Measurements from ENCODE around the gene ZNF148. TPM values are rescaled to one million over a fixed set of nuclear protein-coding genes. Genes with fewer than 3 reads are reported as not detected.
A peak's percentile ranks its signal among the peaks of the same experiment; 100 is the strongest.

Gene ZNF148
- total RNA-seq, 1 experiment from 2014 or later, result 19.7 TPM

DNA sequence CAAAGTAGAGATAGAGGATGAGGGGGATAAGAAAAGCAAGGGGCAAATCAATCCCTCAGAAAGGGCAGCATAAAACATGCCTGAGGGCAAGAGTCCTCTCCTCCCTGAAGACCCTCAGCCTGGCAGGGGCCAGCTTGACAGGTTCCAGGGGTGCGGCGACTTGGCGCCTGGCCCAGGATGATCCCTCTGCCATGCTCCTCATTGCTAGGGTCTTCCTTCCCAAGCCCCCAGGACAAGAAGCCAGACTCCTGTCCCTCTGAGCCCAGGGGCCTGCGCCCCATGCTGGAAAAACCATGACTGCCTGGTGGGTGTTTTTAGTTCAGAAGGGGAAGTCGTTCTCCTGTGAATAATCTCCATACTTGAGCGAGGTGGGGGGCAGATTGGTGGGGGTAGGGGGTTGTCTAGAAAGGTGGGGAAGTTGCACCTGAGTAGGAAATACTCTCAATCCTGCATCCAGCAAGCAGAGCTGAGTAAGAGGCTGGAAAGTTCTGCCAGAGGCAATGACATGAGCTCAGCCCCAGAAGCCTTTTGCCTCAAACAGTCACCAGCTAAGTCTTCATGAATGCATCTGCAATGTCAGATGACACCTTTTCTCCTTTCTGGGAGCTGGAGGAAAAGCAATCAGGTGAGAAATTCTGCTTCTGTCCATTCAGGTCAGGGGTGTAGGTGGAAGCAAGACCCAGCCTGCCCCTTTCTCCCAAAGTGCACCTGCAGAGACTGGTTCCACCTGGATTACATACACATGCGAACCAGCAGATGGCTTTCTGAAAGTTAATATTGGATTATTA is 180.9 kb downstream of the ZNF148 start (continued):
- TF ChIP-seq, protein P1, sequence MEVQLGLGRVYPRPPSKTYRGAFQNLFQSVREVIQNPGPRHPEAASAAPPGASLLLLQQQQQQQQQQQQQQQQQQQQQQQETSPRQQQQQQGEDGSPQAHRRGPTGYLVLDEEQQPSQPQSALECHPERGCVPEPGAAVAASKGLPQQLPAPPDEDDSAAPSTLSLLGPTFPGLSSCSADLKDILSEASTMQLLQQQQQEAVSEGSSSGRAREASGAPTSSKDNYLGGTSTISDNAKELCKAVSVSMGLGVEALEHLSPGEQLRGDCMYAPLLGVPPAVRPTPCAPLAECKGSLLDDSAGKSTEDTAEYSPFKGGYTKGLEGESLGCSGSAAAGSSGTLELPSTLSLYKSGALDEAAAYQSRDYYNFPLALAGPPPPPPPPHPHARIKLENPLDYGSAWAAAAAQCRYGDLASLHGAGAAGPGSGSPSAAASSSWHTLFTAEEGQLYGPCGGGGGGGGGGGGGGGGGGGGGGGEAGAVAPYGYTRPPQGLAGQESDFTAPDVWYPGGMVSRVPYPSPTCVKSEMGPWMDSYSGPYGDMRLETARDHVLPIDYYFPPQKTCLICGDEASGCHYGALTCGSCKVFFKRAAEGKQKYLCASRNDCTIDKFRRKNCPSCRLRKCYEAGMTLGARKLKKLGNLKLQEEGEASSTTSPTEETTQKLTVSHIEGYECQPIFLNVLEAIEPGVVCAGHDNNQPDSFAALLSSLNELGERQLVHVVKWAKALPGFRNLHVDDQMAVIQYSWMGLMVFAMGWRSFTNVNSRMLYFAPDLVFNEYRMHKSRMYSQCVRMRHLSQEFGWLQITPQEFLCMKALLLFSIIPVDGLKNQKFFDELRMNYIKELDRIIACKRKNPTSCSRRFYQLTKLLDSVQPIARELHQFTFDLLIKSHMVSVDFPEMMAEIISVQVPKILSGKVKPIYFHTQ (CRISPR knock-in tag; IDR thresholded peaks at IDR 0.05), result no peak
- TF ChIP-seq, protein P2, sequence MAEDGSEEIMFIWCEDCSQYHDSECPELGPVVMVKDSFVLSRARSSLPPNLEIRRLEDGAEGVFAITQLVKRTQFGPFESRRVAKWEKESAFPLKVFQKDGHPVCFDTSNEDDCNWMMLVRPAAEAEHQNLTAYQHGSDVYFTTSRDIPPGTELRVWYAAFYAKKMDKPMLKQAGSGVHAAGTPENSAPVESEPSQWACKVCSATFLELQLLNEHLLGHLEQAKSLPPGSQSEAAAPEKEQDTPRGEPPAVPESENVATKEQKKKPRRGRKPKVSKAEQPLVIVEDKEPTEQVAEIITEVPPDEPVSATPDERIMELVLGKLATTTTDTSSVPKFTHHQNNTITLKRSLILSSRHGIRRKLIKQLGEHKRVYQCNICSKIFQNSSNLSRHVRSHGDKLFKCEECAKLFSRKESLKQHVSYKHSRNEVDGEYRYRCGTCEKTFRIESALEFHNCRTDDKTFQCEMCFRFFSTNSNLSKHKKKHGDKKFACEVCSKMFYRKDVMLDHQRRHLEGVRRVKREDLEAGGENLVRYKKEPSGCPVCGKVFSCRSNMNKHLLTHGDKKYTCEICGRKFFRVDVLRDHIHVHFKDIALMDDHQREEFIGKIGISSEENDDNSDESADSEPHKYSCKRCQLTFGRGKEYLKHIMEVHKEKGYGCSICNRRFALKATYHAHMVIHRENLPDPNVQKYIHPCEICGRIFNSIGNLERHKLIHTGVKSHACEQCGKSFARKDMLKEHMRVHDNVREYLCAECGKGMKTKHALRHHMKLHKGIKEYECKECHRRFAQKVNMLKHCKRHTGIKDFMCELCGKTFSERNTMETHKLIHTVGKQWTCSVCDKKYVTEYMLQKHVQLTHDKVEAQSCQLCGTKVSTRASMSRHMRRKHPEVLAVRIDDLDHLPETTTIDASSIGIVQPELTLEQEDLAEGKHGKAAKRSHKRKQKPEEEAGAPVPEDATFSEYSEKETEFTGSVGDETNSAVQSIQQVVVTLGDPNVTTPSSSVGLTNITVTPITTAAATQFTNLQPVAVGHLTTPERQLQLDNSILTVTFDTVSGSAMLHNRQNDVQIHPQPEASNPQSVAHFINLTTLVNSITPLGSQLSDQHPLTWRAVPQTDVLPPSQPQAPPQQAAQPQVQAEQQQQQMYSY (CRISPR knock-in tag; IDR thresholded peaks at IDR 0.05), result no peak
- TF ChIP-seq MYBL2 (CRISPR knock-in tag; IDR thresholded peaks at IDR 0.05) (no peak), NFE2L1 (CRISPR knock-in tag; IDR thresholded peaks at IDR 0.05) (no peak), IRF2 (CRISPR knock-in tag; IDR thresholded peaks at IDR 0.05; ENCODE audit: borderline replicate concordance, low read depth) (no peak), JUN (CRISPR knock-in tag; IDR thresholded peaks at IDR 0.05) (no peak), CREB1 (CRISPR knock-in tag; IDR thresholded peaks at IDR 0.05) (no peak), NFATC4 (CRISPR knock-in tag; IDR thresholded peaks at IDR 0.05) (no peak)
- TF ChIP-seq, protein P3, sequence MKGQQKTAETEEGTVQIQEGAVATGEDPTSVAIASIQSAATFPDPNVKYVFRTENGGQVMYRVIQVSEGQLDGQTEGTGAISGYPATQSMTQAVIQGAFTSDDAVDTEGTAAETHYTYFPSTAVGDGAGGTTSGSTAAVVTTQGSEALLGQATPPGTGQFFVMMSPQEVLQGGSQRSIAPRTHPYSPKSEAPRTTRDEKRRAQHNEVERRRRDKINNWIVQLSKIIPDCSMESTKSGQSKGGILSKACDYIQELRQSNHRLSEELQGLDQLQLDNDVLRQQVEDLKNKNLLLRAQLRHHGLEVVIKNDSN (CRISPR knock-in tag; IDR thresholded peaks at IDR 0.05), result no peak

DNA sequence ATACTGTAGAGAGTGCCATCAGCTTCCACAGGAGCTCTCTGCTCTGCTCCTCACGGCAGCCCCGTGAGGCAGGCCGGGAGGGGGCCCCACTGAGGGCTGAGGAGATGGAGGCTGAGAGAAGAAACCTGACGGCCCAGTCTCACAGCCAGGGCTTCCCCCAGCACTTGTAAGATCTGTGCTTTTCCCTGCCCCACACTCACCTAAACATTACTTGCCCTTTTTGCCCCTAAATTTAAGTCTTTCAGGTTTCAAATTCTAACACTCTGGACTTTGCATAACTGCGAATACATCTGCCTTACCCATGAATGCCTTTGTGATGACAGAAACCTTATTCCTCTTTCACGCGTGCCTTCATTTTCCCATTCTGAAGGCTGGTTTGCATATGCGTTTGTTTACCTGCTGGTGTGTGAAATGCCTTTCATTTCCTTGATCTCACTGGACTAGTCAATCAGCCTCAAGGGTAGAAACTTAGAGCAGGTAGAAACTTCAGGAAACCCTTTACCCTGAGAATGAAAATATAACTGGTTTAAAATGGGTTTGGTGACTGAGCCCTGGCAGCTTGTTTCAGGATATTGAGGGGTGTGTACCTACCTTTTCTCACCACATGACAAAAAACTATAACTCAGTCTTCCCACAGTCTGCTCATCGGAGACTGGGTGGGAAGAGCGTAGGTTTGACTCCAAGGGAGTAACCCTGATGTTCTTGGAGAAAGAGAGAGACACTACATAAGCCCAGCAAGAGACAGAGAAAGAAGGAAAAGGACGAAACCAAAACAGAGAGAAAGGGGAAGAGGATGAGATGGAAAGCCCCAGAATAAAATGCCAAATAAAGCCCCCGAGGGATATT is 182.7 kb downstream of the ZNF148 start:
- peaks cover 53% of the 10 kb centered on the region for H3K4me1 Mint-ChIP-seq
- TF ChIP-seq, protein P4, sequence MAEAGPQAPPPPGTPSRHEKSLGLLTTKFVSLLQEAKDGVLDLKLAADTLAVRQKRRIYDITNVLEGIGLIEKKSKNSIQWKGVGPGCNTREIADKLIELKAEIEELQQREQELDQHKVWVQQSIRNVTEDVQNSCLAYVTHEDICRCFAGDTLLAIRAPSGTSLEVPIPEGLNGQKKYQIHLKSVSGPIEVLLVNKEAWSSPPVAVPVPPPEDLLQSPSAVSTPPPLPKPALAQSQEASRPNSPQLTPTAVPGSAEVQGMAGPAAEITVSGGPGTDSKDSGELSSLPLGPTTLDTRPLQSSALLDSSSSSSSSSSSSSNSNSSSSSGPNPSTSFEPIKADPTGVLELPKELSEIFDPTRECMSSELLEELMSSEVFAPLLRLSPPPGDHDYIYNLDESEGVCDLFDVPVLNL (CRISPR knock-in tag; IDR thresholded peaks at IDR 0.05; ENCODE audit: borderline replicate concordance, low read depth), result no peak
- TF ChIP-seq, protein P5, sequence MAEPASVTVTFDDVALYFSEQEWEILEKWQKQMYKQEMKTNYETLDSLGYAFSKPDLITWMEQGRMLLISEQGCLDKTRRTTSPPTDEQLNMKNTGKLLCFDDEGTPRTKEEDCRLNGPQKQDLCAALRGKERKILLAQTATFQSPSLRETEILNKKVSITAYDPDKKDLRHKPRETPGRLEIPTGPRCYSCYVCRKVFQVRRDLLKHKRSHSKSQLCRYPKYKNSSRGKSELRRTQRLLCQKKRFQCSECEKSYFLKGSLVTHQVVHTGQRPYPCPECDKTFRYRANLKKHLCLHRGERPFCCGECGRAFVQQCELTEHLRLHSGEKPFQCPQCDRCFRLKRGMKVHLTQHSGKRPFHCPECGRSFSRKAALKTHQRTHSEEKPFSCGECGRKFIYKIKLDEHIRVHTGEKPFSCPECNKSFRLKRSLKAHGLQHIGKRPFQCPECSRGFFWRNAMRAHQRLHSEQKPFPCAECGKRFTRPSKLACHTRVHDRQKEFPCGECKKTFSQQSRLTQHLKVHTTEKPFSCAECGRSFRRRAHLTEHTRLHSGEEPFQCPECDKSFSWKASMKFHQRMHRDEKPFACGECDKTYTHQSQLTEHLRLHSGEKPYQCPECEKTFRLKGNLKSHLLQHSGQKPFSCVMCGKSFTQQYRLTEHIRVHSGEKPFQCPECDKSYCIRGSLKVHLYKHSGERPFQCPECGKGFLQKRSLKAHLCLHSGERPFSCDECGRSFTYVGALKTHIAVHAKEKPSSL (CRISPR knock-in tag; conservative IDR thresholded peaks at IDR 0.05), result 0 out of 2 replicates have a peak, but pooled peaks have one; percentile 31
- H3K27me3 Mint-ChIP-seq (ENCODE audit: low read depth), result no peaks in the 10 kb centered on the region
- peaks cover 28% of the 10 kb centered on the region for H3K36me3 Mint-ChIP-seq
- CTCF ChIA-PET, result interaction anchor here (0.6 to 2.3 kb wide), 13 partner anchors 9 to 234 kb away, joined by 3 to 13 read pairs (median 4); no protein-coding TSS in a partner anchor
- DNase-seq (ENCODE audit: low spot score), result peak; percentile 55
- POLR2A ChIA-PET, result no interaction called here
- H3K27ac Mint-ChIP-seq, result peak overlapping the region; percentile 96
- peak; percentile 80 for ATAC-seq
- H3K9me3 Mint-ChIP-seq, result peaks cover 12% of the 10 kb centered on the region
- no peak overlapping the region for H3K4me3 Mint-ChIP-seq
